Neuronal stem cell (in vitro differentiated cells): ENCODE data around the gene C12orf57.
A peak's percentile ranks its signal among the peaks of the same experiment; 100 is the strongest.

Experiments
- DNase-seq: peaks from one replicate; pipeline ENCODE4 v3.0.0-alpha.2; 2013; ENCODE audit warnings: low spot score
- H2AFZ ChIP-seq: one replicate; pipeline ENCODE4 v1.6.1; 2013; ENCODE audit warnings: mild to moderate bottlenecking, low read length, inconsistent platforms
- H2AK5ac ChIP-seq: 2 replicates; pipeline ENCODE4 v1.6.1; 2013; ENCODE audit warnings: low read depth, mild to moderate bottlenecking, inconsistent platforms, low read length, moderate library complexity, mixed read lengths
- H2BK120ac ChIP-seq: 2 replicates; pipeline ENCODE4 v1.6.1; 2013; ENCODE audit warnings: low read depth, mild to moderate bottlenecking, inconsistent platforms, low read length, moderate library complexity, mixed read lengths
- H2BK12ac ChIP-seq: one replicate; pipeline ENCODE4 v1.6.1; 2013; ENCODE audit warnings: low read length, inconsistent platforms
- H2BK15ac ChIP-seq: 2 replicates; pipeline ENCODE4 v1.6.1; 2013; ENCODE audit warnings: mild to moderate bottlenecking, low read length, inconsistent platforms, mixed read lengths
- H2BK5ac ChIP-seq: one replicate; pipeline ENCODE4 v1.6.1; 2013; ENCODE audit warnings: inconsistent platforms, mild to moderate bottlenecking, low read length, moderate library complexity
- H3K14ac ChIP-seq: one replicate; pipeline ENCODE4 v1.6.1; 2013; ENCODE audit warnings: low read length, inconsistent platforms
- H3K18ac ChIP-seq: 2 replicates; pipeline ENCODE4 v1.6.1; 2013; ENCODE audit warnings: low read length, inconsistent platforms
- H3K23ac ChIP-seq: 2 replicates; pipeline ENCODE4 v1.6.1; 2013; ENCODE audit warnings: low read depth, mild to moderate bottlenecking, mixed read lengths, low read length, inconsistent platforms; ENCODE audit not compliant: poor library complexity
- H3K27ac ChIP-seq: replicated peaks from 3 replicates; pipeline ENCODE4 v1.5.1; 2013; ENCODE audit warnings: low read length, inconsistent platforms
- H3K27me3 ChIP-seq, 3 experiments: 2 replicates each; pipeline ENCODE4 v1.6.1; 2013; ENCODE audit warnings: low read length in 3 of 3, mild to moderate bottlenecking in 2 of 3, inconsistent platforms in 1 of 3, low read depth in 1 of 3, mixed read lengths in 1 of 3, moderate library complexity in 1 of 3; ENCODE audit not compliant: control insufficient read depth in 3 of 3, insufficient read depth in 3 of 3
- H3K36me3 ChIP-seq, 2 donors: replicated peaks in 1 of 2; 2 replicates each; pipeline ENCODE4 v1.6.1; 2013; ENCODE audit warnings: low read length in 2 of 2; ENCODE audit not compliant: control insufficient read depth in 2 of 2, insufficient read depth in 2 of 2
- H3K4ac ChIP-seq: 2 replicates; pipeline ENCODE4 v1.6.1; 2013; ENCODE audit warnings: inconsistent platforms, mild to moderate bottlenecking, low read length, moderate library complexity
- H3K4me1 ChIP-seq, 2 donors: 1 replicate in 1 of 2; 2 replicates in 1 of 2; pipeline ENCODE4 v1.6.1; 2013; ENCODE audit warnings: low read length in 2 of 2, low read depth in 1 of 2; ENCODE audit not compliant: control insufficient read depth in 2 of 2, insufficient read depth in 1 of 2
- H3K4me2 ChIP-seq: one replicate; pipeline ENCODE4 v1.6.1; 2013; ENCODE audit warnings: mild to moderate bottlenecking, low read length, inconsistent platforms; ENCODE audit not compliant: insufficient read depth, poor library complexity, severe bottlenecking
- H3K4me3 ChIP-seq, 2 donors: 2 replicates each; pipeline ENCODE4 v1.5.1; 2013; ENCODE audit warnings: low read length in 2 of 2, mild to moderate bottlenecking in 2 of 2, inconsistent platforms in 1 of 2, moderate library complexity in 1 of 2
- H3K79me1 ChIP-seq: one replicate; pipeline ENCODE4 v1.6.1; 2013; ENCODE audit warnings: low read depth, mild to moderate bottlenecking, inconsistent platforms, low read length, moderate library complexity
- H3K9ac ChIP-seq: one replicate; pipeline ENCODE4 v1.6.1; 2013; ENCODE audit warnings: mild to moderate bottlenecking, low read depth, low read length, inconsistent platforms; ENCODE audit not compliant: poor library complexity
- H3K9me3 ChIP-seq, 2 donors: replicated peaks in 1 of 2; 2 replicates each; pipeline versions ENCODE3 to v1.6.1; 2013; ENCODE audit warnings: low read length in 2 of 2, mild to moderate bottlenecking in 2 of 2, inconsistent platforms in 1 of 2, low read depth in 1 of 2, mixed read lengths in 1 of 2, moderate library complexity in 1 of 2; ENCODE audit not compliant: control insufficient read depth in 2 of 2, insufficient read depth in 1 of 2
- H4K8ac ChIP-seq: one replicate; pipeline ENCODE4 v1.6.1; 2013; ENCODE audit warnings: low read depth, mild to moderate bottlenecking, inconsistent platforms, low read length, moderate library complexity
- H4K91ac ChIP-seq: one replicate; pipeline ENCODE4 v1.6.1; 2013; ENCODE audit warnings: low read length, low read depth, mild to moderate bottlenecking, inconsistent platforms; ENCODE audit not compliant: poor library complexity
- WGBS, 2 donors: extraction: QIAGEN DNeasy Blood & Tissue Kit; methylation state at CpG; one replicate each; pipeline ENCODE4 v1.1.7; 2013; ENCODE audit warnings: missing lambda C conversion rate in 2 of 2, mixed read lengths in 1 of 2; ENCODE audit not compliant: insufficient read length in 2 of 2, insufficient replicate concordance in 1 of 2; ENCODE audit errors: extremely low coverage in 2 of 2; 5-methylcytosine and 5-hydroxymethylcytosine counted together

C12orf57 gene

GRCh38 chr12:6935371-6936193 is 8.2 kb upstream of the C12orf57 start:
- H2BK5ac ChIP-seq, result no peak overlapping the region
- no peak overlapping the region for H4K91ac ChIP-seq
- no CpG with 5 or more reads among the region's 14 CpGs for WGBS, 2 donors
- peaks cover 3 to 6% of the 10 kb centered on the region in 2 donors for H3K4me1 ChIP-seq
- no peak overlapping the region for H3K4me3 ChIP-seq
- H2AK5ac ChIP-seq, result no peak overlapping the region
- no peak overlapping the region for H3K9ac ChIP-seq
- no peak overlapping the region for H2AFZ ChIP-seq
- H3K27ac ChIP-seq, result no peak overlapping the region
- H4K8ac ChIP-seq, result no peak overlapping the region
- H2BK120ac ChIP-seq, result no peak overlapping the region
- H3K9me3 ChIP-seq, result no peaks in the 10 kb centered on the region
- H2BK12ac ChIP-seq, result no peak overlapping the region
- no peak overlapping the region for H3K4ac ChIP-seq
- peaks cover 40 to 84% of the 10 kb centered on the region in 2 donors for H3K36me3 ChIP-seq
- DNase-seq, result no peak
- H2BK15ac ChIP-seq, result no peak overlapping the region
- H3K79me1 ChIP-seq, result peaks cover 12% of the 10 kb centered on the region
- H3K27me3 ChIP-seq, result no peaks in the 10 kb centered on the region
- H3K18ac ChIP-seq, result no peak overlapping the region
- no peak overlapping the region for H3K4me2 ChIP-seq
- H3K23ac ChIP-seq, result peak overlapping the region; percentile 100
- H3K14ac ChIP-seq, result no peak overlapping the region

- Histone ChIP-seq H3K36me3 (peaks cover 46 to 85% of the 10 kb centered on the region in 2 donors), H2BK15ac (no peak overlapping the region), H2AK5ac (no peak overlapping the region), H2BK12ac (no peak overlapping the region), H2AFZ (no peak overlapping the region), H3K23ac (peak overlapping the region; percentile 100), H3K18ac (no peak overlapping the region), H3K27ac (peak overlapping the region; percentile 95), H4K91ac (no peak overlapping the region), H4K8ac (no peak overlapping the region), H3K14ac (no peak overlapping the region), H3K27me3 (no peaks in the 10 kb centered on the region), H3K9me3 (no peaks in the 10 kb centered on the region), H3K4me1 (peaks cover 3 to 6% of the 10 kb centered on the region in 2 donors), H2BK5ac (no peak overlapping the region), H2BK120ac (no peak overlapping the region), H3K4ac (no peak overlapping the region), H3K4me3 (no peak overlapping the region), H3K79me1 (peaks cover 16% of the 10 kb centered on the region), H3K9ac (no peak overlapping the region), H3K4me2 (no peak overlapping the region)
- no peak for DNase-seq
- WGBS, 2 donors, result no CpG with 5 or more reads among the region's 3 CpGs
Measured at GRCh38 chr12:6936194-6936635, 7.6 kb upstream of the C12orf57 start.

GRCh38 chr12:6936636-6937480 is 7.0 kb upstream of the C12orf57 start:
- DNase-seq, result no peak
- no peak overlapping the region for H2BK120ac ChIP-seq
- no CpG with 5 or more reads among the region's 36 CpGs for WGBS, 2 donors
- no peak overlapping the region for H2AFZ ChIP-seq
- H2AK5ac ChIP-seq, result peak overlapping the region; percentile 98
- no peak overlapping the region for H2BK12ac ChIP-seq
- peak overlapping the region; percentile 95 for H3K27ac ChIP-seq
- peak overlapping the region; percentile 100 for H3K18ac ChIP-seq
- H3K4me2 ChIP-seq, result peak overlapping the region; percentile 62
- peak overlapping the region; percentile 94 for H3K9ac ChIP-seq
- peaks cover 16% of the 10 kb centered on the region for H3K79me1 ChIP-seq
- H2BK5ac ChIP-seq, result peak overlapping the region; percentile 59
- no peak overlapping the region for H3K4me3 ChIP-seq
- no peak overlapping the region for H2BK15ac ChIP-seq
- peaks cover 3 to 6% of the 10 kb centered on the region in 2 donors for H3K4me1 ChIP-seq
- H3K36me3 ChIP-seq, result peaks cover 52 to 90% of the 10 kb centered on the region in 2 donors
- H3K27me3 ChIP-seq, result no peaks in the 10 kb centered on the region
- H4K8ac ChIP-seq, result no peak overlapping the region
- no peak overlapping the region for H4K91ac ChIP-seq
- H3K23ac ChIP-seq, result peak overlapping the region; percentile 100
- H3K14ac ChIP-seq, result no peak overlapping the region
- no peak overlapping the region for H3K4ac ChIP-seq
- H3K9me3 ChIP-seq, result no peaks in the 10 kb centered on the region
